Breast epithelium (tissue), 3 donors: ENCODE results near the gene HMGCS2.

ENCODE experiments used
- CTCF ChIP-seq, 3 donors: fragments of 450-650 bp; IDR thresholded peaks; one replicate each; pipeline ENCODE4 v1.5.1; 2016 to 2017; ENCODE audit warnings: antibody characterized with exemption in 3 of 3, mild to moderate bottlenecking in 3 of 3, moderate library complexity in 3 of 3
- POLR2AphosphoS5 ChIP-seq, 3 donors: sonication (generic); formaldehyde crosslinking; IDR thresholded peaks; one replicate each; pipeline ENCODE4 v1.6.1; 2017; ENCODE audit warnings: antibody characterized with exemption in 3 of 3

- TF ChIP-seq POLR2AphosphoS5 (IDR thresholded peaks at IDR 0.05) (no peak), CTCF (IDR thresholded peaks at IDR 0.05) (no peak)
These were observed 43.1 kb downstream of the HMGCS2 start for GRCh38 chr1:119725626-119726025.
